SH-SY5Y (cell line): ENCODE measurements around the gene STX1B.

ENCODE experiments used
- GATA2 ChIP-seq: IDR thresholded peaks from 2 replicates; pipeline ENCODE4 v1.6.1; 2011; ENCODE audit warnings: mild to moderate bottlenecking, low read depth, low read length
- GATA3 ChIP-seq: IDR thresholded peaks from 2 replicates; pipeline ENCODE4 v1.6.1; 2011; ENCODE audit warnings: low read depth, mild to moderate bottlenecking, low read length, moderate library complexity

- no peak for TF ChIP-seq GATA2
- no peak for TF ChIP-seq GATA3
These were observed 14.9 kb upstream of the STX1B start for GRCh38 chr16:31025339-31025738.
